Renal cortex interstitium (tissue), 15 donors: Measurements from ENCODE around the gene AUNIP. TPM values are rescaled to one million over a fixed set of nuclear protein-coding genes. Genes with fewer than 3 reads are reported as not detected.

Experiments
- DNase-seq, 11 donors: peaks; one replicate each; pipeline ENCODE4 v3.0.0-alpha.2; 2013; ENCODE audit warnings: low read depth in 9 of 11, low spot score in 4 of 11; ENCODE audit errors: extremely low read depth in 1 of 11
- long read RNA-seq, 16 experiments: transcript quantifications; one replicate each; lab custom pipeline, GENCODE V29; 2026
- polyA plus RNA-seq, 3 donors: library from polyadenylated mRNA; unstranded; fragments of 120-200 nt; gene quantifications; one replicate each; pipeline ENCODE4 v1.2.1, GENCODE V29; 2013; ENCODE audit not compliant: insufficient read length in 3 of 3

The AUNIP gene
- polyA plus RNA-seq, result 1 to 10 TPM; 3.0 to 4.3 (median 3.9) TPM
- long read RNA-seq, donor 1, partial matches to known transcripts, result 0 of 1 reads
- long read RNA-seq, donor 1, other reads (novel, unspliced or antisense), result 0 of 1 reads
- long read RNA-seq, donor 2, partial matches to known transcripts, result 0 of 1 reads
- long read RNA-seq, donor 2, other reads (novel, unspliced or antisense), result 0 of 1 reads
- long read RNA-seq, donor 3, partial matches to known transcripts, result 0 of 1 reads
- long read RNA-seq, donor 3, other reads (novel, unspliced or antisense), result 0 of 1 reads
- long read RNA-seq, donor 4, partial matches to known transcripts, result 0 of 1 reads
- long read RNA-seq, donor 4, other reads (novel, unspliced or antisense), result 0 of 1 reads
- long read RNA-seq, donor 5, result 0 reads
- long read RNA-seq, donor 6, result 0 reads
- long read RNA-seq, donor 7, partial matches to known transcripts, result 0 of 2 reads
- long read RNA-seq, donor 7, other reads (novel, unspliced or antisense), result 0 of 2 reads
- long read RNA-seq, donor 8, partial matches to known transcripts, result 0 of 14 reads
- long read RNA-seq, donor 8, other reads (novel, unspliced or antisense), result 12 of 14 reads
- long read RNA-seq, donor 9, partial matches to known transcripts, result 0 of 1 reads
- long read RNA-seq, donor 9, other reads (novel, unspliced or antisense), result 0 of 1 reads
- long read RNA-seq, donor 10, result 0 reads
- long read RNA-seq, donor 11, partial matches to known transcripts, result 0 of 1 reads
- long read RNA-seq, donor 11, other reads (novel, unspliced or antisense), result 0 of 1 reads
- long read RNA-seq, donor 12, result 0 reads
- long read RNA-seq, donor 13, transcript AUNIP-201 (3 exons, 2,116 nt), result major isoform, 7 of 7 reads
- long read RNA-seq, donor 13, partial matches to known transcripts, result 0 of 7 reads
- long read RNA-seq, donor 13, other reads (novel, unspliced or antisense), result 0 of 7 reads
- long read RNA-seq, donor 14, partial matches to known transcripts, result 0 of 1 reads
- long read RNA-seq, donor 14, other reads (novel, unspliced or antisense), result 0 of 1 reads
- long read RNA-seq, donor 15, partial matches to known transcripts, result 0 of 1 reads
- long read RNA-seq, donor 15, other reads (novel, unspliced or antisense), result 0 of 1 reads
- long read RNA-seq, donor 16, partial matches to known transcripts, result 0 of 3 reads
- long read RNA-seq, donor 16, other reads (novel, unspliced or antisense), result 0 of 3 reads

GRCh38 chr1:25858906-25859789, at the start of gene AUNIP:
AUNIP (minus strand) TSS chr1:25859457; CDS start chr1:25859357, 100 bp downstream.
- peak; percentile 65 to 85 (median 77) for DNase-seq

- no peak for DNase-seq
These were observed 49.8 kb upstream of the AUNIP start for GRCh38 chr1:25909040-25909439.

GRCh38 chr1:25908161-25908560, 48.9 kb upstream of the AUNIP start:
- no peak for DNase-seq

GRCh38 chr1:25907601-25908000, 48.3 kb upstream of the AUNIP start:
- no peak for DNase-seq

DNA sequence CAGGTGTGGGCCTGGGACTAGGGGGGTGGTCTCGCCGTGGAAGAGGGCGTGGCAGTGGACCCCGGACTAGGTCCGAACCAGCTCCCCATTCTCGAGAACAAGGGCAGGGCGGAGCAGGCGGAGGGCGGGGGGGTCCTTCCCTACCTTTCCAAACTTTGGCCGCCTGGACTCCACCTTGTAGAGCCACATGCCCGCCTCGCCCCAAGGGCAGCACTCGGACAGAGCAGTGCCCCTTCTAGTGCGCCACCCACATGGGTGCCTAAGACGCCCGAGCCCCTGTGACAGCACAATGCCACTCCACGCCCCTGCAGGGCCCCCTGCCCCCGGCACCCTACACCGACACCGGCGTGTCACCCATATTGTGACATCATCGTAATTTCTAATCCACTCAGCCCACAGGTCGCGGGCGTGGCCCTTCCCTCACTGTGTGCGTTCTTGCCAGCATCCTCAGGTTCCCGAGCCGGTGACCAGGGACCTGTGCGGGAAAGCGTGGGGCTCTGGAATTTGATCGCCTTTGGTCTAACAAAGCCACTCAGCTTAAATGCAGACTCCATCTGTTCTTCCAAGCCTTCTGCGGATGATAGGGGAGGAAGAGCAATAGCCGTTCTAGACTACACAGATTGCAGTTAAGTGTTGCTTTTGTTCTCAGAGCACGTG, 47.5 kb upstream of the AUNIP start:
- peak in 3 of 11 donors; percentile 35 to 48 (median 38) for DNase-seq

- DNase-seq, result peak; percentile 80 to 97 (median 94)
These were observed 46.7 kb upstream of the AUNIP start, which contains the start of gene STMN1 for GRCh38 chr1:25905680-25906643. STMN1 (minus strand) TSS chr1:25906419; CDS start chr1:25904676, 1,743 bp downstream.

- DNase-seq, result peak; percentile 81 to 93 (median 90)
These were observed 45.9 kb upstream of the AUNIP start for GRCh38 chr1:25904943-25905679.

DNA sequence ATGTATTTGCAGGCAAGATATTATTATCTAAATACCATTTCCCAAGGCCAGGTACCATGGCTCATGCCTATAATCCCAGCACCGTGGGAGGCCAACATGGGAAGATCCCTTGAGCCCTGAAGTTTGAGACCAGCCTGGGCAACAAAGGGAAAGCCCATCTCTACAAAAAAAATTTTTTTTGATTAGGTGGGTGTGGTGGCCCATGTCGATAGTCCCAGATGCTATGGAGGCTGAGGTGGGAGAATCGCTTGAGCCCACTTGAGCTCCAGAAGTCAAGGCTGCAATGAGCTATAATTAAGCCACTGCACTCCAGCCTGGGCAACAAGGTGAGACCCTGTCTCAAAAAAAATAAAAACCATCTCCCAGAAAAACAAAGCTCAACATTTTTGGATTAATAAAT, 44.7 kb upstream of the AUNIP start:
- DNase-seq, result no peak

GRCh38 chr1:25902462-25902861, 43.2 kb upstream of the AUNIP start:
- DNase-seq, result no peak

DNA sequence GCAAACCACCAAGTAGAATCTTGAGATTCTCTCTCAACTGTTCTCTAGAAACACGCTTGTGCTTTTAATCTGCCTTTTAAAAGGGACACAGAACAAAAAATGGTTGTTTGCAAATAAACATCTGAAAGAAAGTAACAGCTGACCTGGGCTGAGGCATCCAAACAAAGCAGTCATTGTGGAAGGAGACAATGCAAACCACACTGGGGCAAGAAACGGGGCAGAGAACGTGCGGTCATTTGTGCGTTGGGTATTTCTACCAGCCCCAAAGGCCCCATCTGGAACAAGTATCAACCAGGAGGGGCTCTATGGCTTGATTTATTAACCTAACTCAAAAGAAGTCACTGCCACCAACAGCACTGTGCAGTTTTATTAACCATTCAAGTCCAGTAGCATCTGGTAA, 41.0 kb upstream of the AUNIP start:
- DNase-seq, result no peak

GRCh38 chr1:25899792-25900191, 40.5 kb upstream of the AUNIP start:
- DNase-seq, result no peak

DNA sequence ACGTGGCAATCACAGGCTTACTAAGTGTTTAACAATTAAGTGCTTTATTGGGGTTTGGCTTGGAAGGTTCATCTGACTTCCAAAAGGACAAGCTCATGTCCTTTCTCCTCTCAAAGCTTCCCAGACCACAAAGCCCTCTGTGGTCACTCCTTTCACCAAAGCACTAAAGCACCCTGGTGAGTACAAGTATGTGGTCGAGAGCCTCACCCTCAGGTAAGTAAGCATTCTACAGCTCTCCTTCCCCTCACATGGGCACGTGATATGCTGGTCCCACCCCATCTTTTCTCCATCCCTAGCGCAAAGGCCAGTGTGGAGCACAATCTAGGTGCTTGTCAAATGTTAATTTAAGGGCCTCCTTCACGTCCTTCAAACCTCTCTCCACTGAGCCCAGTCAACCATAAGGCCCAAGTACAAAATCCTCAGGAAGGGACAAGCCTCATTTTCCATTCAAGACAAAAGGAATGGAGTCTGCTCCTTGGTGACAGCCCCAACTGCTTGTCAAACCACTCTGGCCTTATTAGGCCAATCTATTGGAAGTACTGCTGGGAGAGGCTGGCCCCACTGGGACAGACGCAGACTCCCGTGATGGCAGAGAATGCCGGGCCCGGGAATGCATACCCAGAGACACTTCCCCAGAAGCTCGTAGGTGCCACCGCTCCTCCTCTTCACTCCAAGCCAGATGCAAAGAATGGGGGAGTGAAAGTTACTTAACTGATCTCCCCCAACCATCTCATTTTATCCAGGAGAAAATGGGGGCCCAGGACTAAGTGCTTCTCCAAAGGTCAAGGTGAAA, 39.2 kb upstream of the AUNIP start:
- no peak for DNase-seq

DNA sequence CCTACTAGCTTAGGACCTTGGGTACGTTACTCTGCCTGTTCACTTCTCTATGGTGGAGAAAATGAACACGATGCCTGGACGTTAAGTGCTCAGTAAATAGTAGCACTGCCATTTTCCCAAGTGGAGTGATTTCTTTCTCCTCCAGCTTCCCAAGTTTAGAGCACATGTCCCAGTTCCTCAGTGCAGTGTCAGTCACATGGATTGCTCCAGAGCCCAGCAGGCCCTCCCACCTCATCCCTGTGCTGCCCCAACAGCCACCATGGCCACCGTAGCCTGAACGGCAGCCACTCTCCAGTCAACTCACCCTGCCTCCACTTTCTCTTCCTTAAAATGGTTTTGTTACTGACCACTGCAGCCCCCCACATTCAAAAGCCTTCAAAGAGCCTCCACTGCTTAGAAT, 38.5 kb upstream of the AUNIP start:
- no peak for DNase-seq

GRCh38 chr1:25896266-25896665, 37.0 kb upstream of the AUNIP start:
- no peak for DNase-seq

- DNase-seq, result peak in 9 of 11 donors; percentile 85 to 91 (median 90)
These were observed 36.2 kb upstream of the AUNIP start for GRCh38 chr1:25895365-25895990.
